ENCODE data around the gene CIAO1. TPM values are rescaled to one million over a fixed set of nuclear protein-coding genes. Genes with fewer than 3 reads are reported as not detected.

CIAO1 gene
- total and polyA plus RNA-seq, 9 donors, result 39.5 to 48.4 (median 42.8) TPM

GRCh38 chr2:96258166-96259022 is 7.6 kb upstream of the CIAO1 start:
- peak; percentile 58 for DNase-seq
- H3K36me3 ChIP-seq (ENCODE audit: control insufficient read depth, insufficient read depth, low read length), result peaks cover 44% of the 10 kb centered on the region

GRCh38 chr2:96259497-96259921 is 6.5 kb upstream of the CIAO1 start:
- peaks cover 53% of the 10 kb centered on the region for H3K4me1 ChIP-seq (ENCODE audit: control insufficient read depth, insufficient read depth, low read length)
- H3K4me3 ChIP-seq (ENCODE audit: low read length), result no peak overlapping the region
- peak overlapping the region; percentile 76 for H3K27ac ChIP-seq (ENCODE audit: low read length)
- WGBS (ENCODE audit: insufficient coverage), result 82% methylated on average over 5 of the region's 5 CpGs
- no peak for DNase-seq
- H3K9me3 ChIP-seq (replicated peaks; ENCODE audit: control insufficient read depth, low read depth, low read length), result no peaks in the 10 kb centered on the region
- peaks cover 40% of the 10 kb centered on the region for H3K36me3 ChIP-seq (ENCODE audit: control insufficient read depth, insufficient read depth, low read length)
- H3K27me3 ChIP-seq (ENCODE audit: control insufficient read depth, insufficient read depth, low read length), result no peaks in the 10 kb centered on the region

More at GRCh38 chr2:96258166-96259022, 7.6 kb upstream of the CIAO1 start:
- Histone ChIP-seq H3K4me3 (ENCODE audit: low read length) (no peak overlapping the region), H3K9me3 (replicated peaks; ENCODE audit: control insufficient read depth, low read depth, low read length) (no peaks in the 10 kb centered on the region), H3K4me1 (ENCODE audit: control insufficient read depth, insufficient read depth, low read length) (peaks cover 49% of the 10 kb centered on the region), H3K27me3 (ENCODE audit: control insufficient read depth, insufficient read depth, low read length) (no peaks in the 10 kb centered on the region), H3K27ac (ENCODE audit: low read length) (peak overlapping the region; percentile 87)
- WGBS (ENCODE audit: insufficient coverage), result 93% methylated on average over 3 of the region's 7 CpGs

GRCh38 chr2:96260387-96261260 is 5.4 kb upstream of the CIAO1 start:
- Histone ChIP-seq H3K4me1 (ENCODE audit: control insufficient read depth, insufficient read depth, low read length) (peaks cover 59% of the 10 kb centered on the region), H3K27ac (ENCODE audit: low read length) (peak overlapping the region; percentile 76), H3K4me3 (ENCODE audit: low read length) (no peak overlapping the region), H3K27me3 (ENCODE audit: control insufficient read depth, insufficient read depth, low read length) (no peaks in the 10 kb centered on the region), H3K9me3 (replicated peaks; ENCODE audit: control insufficient read depth, low read depth, low read length) (no peaks in the 10 kb centered on the region), H3K36me3 (ENCODE audit: control insufficient read depth, insufficient read depth, low read length) (peaks cover 33% of the 10 kb centered on the region)
- peak; percentile 58 for DNase-seq
- 55% methylated on average over 8 of the region's 10 CpGs for WGBS (ENCODE audit: insufficient coverage)

GRCh38 chr2:96261328-96262003 is 4.6 kb upstream of the CIAO1 start:
- Histone ChIP-seq H3K27ac (ENCODE audit: low read length) (peak overlapping the region; percentile 76), H3K9me3 (replicated peaks; ENCODE audit: control insufficient read depth, low read depth, low read length) (no peaks in the 10 kb centered on the region), H3K4me1 (ENCODE audit: control insufficient read depth, insufficient read depth, low read length) (peaks cover 59% of the 10 kb centered on the region), H3K36me3 (ENCODE audit: control insufficient read depth, insufficient read depth, low read length) (peaks cover 31% of the 10 kb centered on the region), H3K4me3 (ENCODE audit: low read length) (no peak overlapping the region), H3K27me3 (ENCODE audit: control insufficient read depth, insufficient read depth, low read length) (no peaks in the 10 kb centered on the region)
- 91% methylated on average over 6 of the region's 6 CpGs for WGBS (ENCODE audit: insufficient coverage)
- DNase-seq, result no peak

GRCh38 chr2:96262306-96262705 is 3.7 kb upstream of the CIAO1 start:
- H3K4me3 ChIP-seq (ENCODE audit: low read length), result no peak overlapping the region
- H3K36me3 ChIP-seq (ENCODE audit: control insufficient read depth, insufficient read depth, low read length), result peaks cover 31% of the 10 kb centered on the region
- 100% methylated on average over 1 of the region's 2 CpGs for WGBS (ENCODE audit: insufficient coverage)
- no peak overlapping the region for H3K27ac ChIP-seq (ENCODE audit: low read length)
- H3K9me3 ChIP-seq (replicated peaks; ENCODE audit: control insufficient read depth, low read depth, low read length), result no peaks in the 10 kb centered on the region
- H3K4me1 ChIP-seq (ENCODE audit: control insufficient read depth, insufficient read depth, low read length), result peaks cover 59% of the 10 kb centered on the region
- no peak for DNase-seq
- H3K27me3 ChIP-seq (ENCODE audit: control insufficient read depth, insufficient read depth, low read length), result no peaks in the 10 kb centered on the region

GRCh38 chr2:96264086-96264485 is 1.9 kb upstream of the CIAO1 start:
- H3K4me3 ChIP-seq (ENCODE audit: low read length), result peak overlapping the region; percentile 99
- H3K4me1 ChIP-seq (ENCODE audit: control insufficient read depth, insufficient read depth, low read length), result peaks cover 45% of the 10 kb centered on the region
- DNase-seq, result no peak
- H3K27ac ChIP-seq (ENCODE audit: low read length), result no peak overlapping the region
- WGBS (ENCODE audit: insufficient coverage), result 36% methylated on average over 3 of the region's 4 CpGs
- H3K36me3 ChIP-seq (ENCODE audit: control insufficient read depth, insufficient read depth, low read length), result peaks cover 41% of the 10 kb centered on the region
- no peaks in the 10 kb centered on the region for H3K9me3 ChIP-seq (replicated peaks; ENCODE audit: control insufficient read depth, low read depth, low read length)
- H3K27me3 ChIP-seq (ENCODE audit: control insufficient read depth, insufficient read depth, low read length), result no peaks in the 10 kb centered on the region

GRCh38 chr2:96264656-96265348 is 1.2 kb upstream of the CIAO1 start:
- Histone ChIP-seq H3K4me1 (ENCODE audit: control insufficient read depth, insufficient read depth, low read length) (peaks cover 38% of the 10 kb centered on the region), H3K4me3 (ENCODE audit: low read length) (peak overlapping the region; percentile 99), H3K9me3 (replicated peaks; ENCODE audit: control insufficient read depth, low read depth, low read length) (no peaks in the 10 kb centered on the region), H3K36me3 (ENCODE audit: control insufficient read depth, insufficient read depth, low read length) (peaks cover 44% of the 10 kb centered on the region), H3K27ac (ENCODE audit: low read length) (peak overlapping the region; percentile 67), H3K27me3 (ENCODE audit: control insufficient read depth, insufficient read depth, low read length) (no peaks in the 10 kb centered on the region)
- 13% methylated on average over 30 of the region's 33 CpGs for WGBS (ENCODE audit: insufficient coverage)
- DNase-seq, result peak; percentile 55

GRCh38 chr2:96265349-96265839 is 631 bp upstream of the CIAO1 start:
- Histone ChIP-seq H3K27ac (ENCODE audit: low read length) (peak overlapping the region; percentile 93), H3K4me1 (ENCODE audit: control insufficient read depth, insufficient read depth, low read length) (peaks cover 32% of the 10 kb centered on the region), H3K9me3 (replicated peaks; ENCODE audit: control insufficient read depth, low read depth, low read length) (no peaks in the 10 kb centered on the region), H3K36me3 (ENCODE audit: control insufficient read depth, insufficient read depth, low read length) (peaks cover 45% of the 10 kb centered on the region), H3K27me3 (ENCODE audit: control insufficient read depth, insufficient read depth, low read length) (no peaks in the 10 kb centered on the region), H3K4me3 (ENCODE audit: low read length) (peak overlapping the region; percentile 99)
- 0% methylated on average over 42 of the region's 49 CpGs for WGBS (ENCODE audit: insufficient coverage)
- peak; percentile 60 for DNase-seq

GRCh38 chr2:96267159-96267971 is 1.3 kb downstream of the CIAO1 start:
- no peak overlapping the region for H3K4me3 ChIP-seq (ENCODE audit: low read length)
- no peak for DNase-seq
- peaks cover 51% of the 10 kb centered on the region for H3K36me3 ChIP-seq (ENCODE audit: control insufficient read depth, insufficient read depth, low read length)
- H3K27me3 ChIP-seq (ENCODE audit: control insufficient read depth, insufficient read depth, low read length), result no peaks in the 10 kb centered on the region
- no peaks in the 10 kb centered on the region for H3K9me3 ChIP-seq (replicated peaks; ENCODE audit: control insufficient read depth, low read depth, low read length)
- peaks cover 21% of the 10 kb centered on the region for H3K4me1 ChIP-seq (ENCODE audit: control insufficient read depth, insufficient read depth, low read length)
- H3K27ac ChIP-seq (ENCODE audit: low read length), result no peak overlapping the region
- WGBS (ENCODE audit: insufficient coverage), result 63% methylated on average over 8 of the region's 12 CpGs
